AG10803 (cell line): Measurements from ENCODE around the gene PACRG.

Experiments used
- DNase-seq: peaks from one replicate; pipeline ENCODE4 v3.0.0; 2010; ENCODE audit warnings: low read depth
- H3K4me3 ChIP-seq: 2 replicates; pipeline ENCODE4 v1.5.1; 2011; ENCODE audit warnings: mild to moderate bottlenecking, low read length, control low read depth
- CTCF ChIP-seq: conservative IDR thresholded peaks from 2 replicates; pipeline ENCODE4 v1.5.1; 2011; ENCODE audit warnings: mild to moderate bottlenecking, low read length, control low read depth, inconsistent platforms

The PACRG gene

GRCh38 chr6:163008186-163008585 is 280.4 kb downstream of the PACRG start:
- DNase-seq = peak; percentile 13
- no peak for TF ChIP-seq CTCF
- H3K4me3 ChIP-seq = no peak overlapping the region

GRCh38 chr6:163008626-163009025 is 280.9 kb downstream of the PACRG start:
- H3K4me3 ChIP-seq = no peak overlapping the region
- no peak for DNase-seq
- no peak for TF ChIP-seq CTCF

- no peak for TF ChIP-seq CTCF
- no peak overlapping the region for H3K4me3 ChIP-seq
- no peak for DNase-seq
Measured at GRCh38 chr6:163010145-163010544, 282.4 kb downstream of the PACRG start.

GRCh38 chr6:163014736-163015135 is 287.0 kb downstream of the PACRG start:
- DNase-seq = peak; percentile 30
- H3K4me3 ChIP-seq = no peak overlapping the region
- no peak for TF ChIP-seq CTCF

GRCh38 chr6:163017801-163018200 is 290.0 kb downstream of the PACRG start:
- DNase-seq = peak; percentile 31
- H3K4me3 ChIP-seq = no peak overlapping the region
- no peak for TF ChIP-seq CTCF

GRCh38 chr6:163019926-163020325 is 292.2 kb downstream of the PACRG start:
- no peak overlapping the region for H3K4me3 ChIP-seq
- TF ChIP-seq CTCF = no peak
- DNase-seq = no peak

GRCh38 chr6:163021054-163021453 is 293.3 kb downstream of the PACRG start:
- no peak overlapping the region for H3K4me3 ChIP-seq
- no peak for DNase-seq
- no peak for TF ChIP-seq CTCF
